COLO829 (cell line): ENCODE results near the gene RAB11FIP5.
A peak's percentile ranks its signal among the peaks of the same experiment; 100 is the strongest.

Experiments
- DNase-seq: peaks from one replicate; pipeline ENCODE4 v3.0.0; 2012; ENCODE audit warnings: low spot score

Gene RAB11FIP5

DNA sequence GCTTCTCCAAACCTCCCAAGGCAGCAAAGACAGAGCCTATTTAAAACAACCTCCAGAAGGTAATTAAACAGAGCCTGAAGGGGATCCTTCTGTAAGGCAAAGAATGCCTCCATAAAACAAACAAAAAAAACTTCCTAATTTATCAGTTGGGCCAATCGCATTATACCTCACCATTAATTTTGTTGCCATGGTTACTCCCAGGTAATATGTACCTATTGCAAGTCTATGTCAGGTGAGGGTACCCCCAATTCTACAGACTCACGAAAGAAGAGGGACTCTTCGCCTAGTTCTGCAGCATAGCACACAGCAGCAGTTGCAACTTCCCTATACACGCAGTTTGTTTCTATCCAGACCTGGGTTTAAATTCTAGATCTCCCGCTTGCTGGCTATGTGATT, 80.0 kb downstream of the RAB11FIP5 start:
- DNase-seq: no peak

DNA sequence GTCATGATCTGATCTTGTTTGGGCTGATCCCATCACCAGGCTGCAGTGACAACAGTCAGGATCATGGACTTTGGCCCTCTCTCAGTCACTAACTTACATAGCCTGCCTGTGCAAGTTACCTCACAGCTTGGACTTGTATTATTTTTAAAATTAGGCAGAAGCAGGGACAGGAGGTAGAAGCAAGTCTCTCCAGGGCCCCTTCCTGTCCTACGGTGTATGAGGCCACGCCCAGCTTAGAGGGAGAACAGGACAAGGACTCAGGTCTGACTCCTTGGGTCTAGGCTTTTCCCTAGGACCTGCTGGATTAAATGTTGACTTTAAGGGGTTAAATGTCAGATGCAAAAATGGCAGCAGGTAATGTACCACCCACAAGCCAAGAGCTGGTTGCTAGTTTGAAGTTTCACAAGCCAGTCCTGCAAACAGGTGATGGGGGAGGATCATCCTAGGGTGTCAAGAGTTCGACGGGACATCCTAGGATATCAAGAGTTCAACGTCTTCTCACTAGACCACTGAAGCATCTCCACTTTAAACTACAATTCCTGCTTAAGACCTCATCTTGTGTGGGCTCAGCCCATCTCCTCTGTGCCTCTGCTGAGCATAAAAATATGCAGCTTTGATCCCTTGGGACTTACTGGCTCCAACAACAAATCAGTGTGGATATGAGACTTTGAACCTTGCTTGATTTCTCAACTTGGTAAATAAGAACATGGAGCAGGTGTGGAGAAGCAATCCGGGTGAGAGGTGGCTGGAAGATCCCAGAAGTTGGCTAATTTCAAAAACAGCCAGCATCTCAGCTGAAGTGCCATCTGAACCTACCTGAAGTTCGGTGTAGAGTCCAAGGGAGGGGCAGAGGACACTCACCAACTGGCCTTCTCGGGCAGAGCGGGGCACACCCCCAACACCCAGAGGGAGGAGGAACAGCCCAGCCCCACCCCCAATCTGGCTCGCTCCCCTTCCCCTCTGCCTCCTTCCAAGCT, 80.7 kb downstream of the RAB11FIP5 start:
- no peak for DNase-seq

DNA sequence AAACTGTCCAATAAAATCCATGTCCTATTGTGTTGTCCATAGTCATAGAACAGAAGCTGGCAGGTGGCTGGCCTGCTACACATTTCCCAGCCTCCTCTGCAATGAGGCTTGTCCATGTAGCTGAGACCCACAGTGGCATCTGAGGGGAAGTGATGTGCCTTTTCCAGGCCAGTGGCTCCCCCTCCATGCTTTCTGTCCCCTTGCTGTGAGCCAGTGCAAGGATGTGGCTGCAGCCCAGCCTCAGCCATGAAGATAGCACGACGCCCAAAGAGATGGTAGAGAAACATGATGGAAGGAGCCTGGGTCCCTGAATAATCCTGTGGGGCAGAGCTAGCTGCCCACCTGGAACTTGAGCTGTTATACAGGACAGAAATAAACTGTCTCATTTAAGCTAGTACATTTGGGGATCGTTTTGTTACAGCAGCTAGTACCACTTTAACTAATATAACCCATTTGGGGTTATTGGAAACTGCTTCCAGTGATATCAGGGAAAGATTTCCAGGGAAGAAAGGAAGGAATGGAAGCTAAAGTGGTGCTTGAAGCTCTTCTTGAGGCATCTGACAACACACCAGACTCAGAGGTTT, 81.6 kb downstream of the RAB11FIP5 start:
- DNase-seq: no peak

DNA sequence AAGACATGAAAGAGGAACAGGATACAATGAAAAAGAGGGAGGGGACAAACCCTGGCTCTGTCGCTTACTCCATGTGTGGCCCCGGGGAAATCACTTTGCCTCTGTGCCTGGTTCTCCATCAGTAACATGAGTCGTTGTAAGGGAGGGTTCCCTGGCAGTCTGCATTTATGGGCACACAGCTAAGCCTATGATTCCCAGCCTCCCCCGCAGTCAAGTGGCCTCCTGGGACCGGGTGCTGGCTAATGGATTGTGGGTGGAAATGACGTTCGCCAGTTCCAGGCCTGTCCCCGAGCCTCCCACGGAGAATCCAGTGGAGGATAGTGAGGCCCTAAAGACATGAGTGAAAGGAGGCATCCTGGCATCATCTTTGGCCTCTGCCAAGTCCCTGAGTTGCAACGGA, 83.9 kb downstream of the RAB11FIP5 start:
- peak; percentile 32 for DNase-seq

DNA sequence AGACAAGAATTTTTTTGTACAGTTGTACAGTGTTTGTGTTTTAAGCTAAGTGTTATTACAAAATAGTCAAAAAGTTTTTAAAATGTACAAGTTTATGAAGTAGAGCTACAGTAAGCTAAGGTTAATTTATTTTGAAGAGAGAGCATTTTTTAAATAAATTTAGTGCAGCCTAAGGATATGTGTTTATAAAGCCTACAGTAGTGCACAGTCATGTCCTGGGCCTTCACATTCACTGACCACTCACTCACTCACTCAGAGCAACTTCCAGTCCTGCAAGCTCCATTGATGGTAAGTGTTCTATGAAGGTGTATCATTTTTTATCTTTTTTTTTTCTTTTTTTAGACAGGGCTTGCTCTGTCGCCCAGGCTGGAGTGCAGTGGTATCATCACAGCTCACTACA, 85.4 kb downstream of the RAB11FIP5 start:
- no peak for DNase-seq

DNA sequence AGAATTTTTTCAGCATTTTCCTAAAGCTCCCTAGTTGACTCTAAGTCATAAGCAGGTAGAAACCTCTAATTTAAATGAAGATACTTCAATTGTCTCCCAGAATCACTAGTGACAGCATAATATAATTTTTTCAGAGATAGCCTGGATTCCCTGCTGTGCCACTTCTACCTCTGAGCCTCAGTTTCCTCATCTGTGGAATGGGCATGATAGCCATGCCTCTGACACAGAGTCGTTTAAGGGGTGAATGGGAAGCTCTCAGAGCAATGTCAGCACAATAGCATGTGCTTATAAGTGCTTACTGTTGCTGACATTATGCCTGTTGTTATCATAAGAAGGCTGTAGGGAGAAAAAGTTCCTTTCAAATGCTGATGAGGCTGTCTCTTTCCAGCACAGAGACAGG, 89.3 kb downstream of the RAB11FIP5 start:
- no peak for DNase-seq
